HUES48 (cell line): ENCODE measurements around the gene RNF17.

ENCODE experiments used
- H3K27ac ChIP-seq: one replicate; pipeline ENCODE4 v1.7.0; 2013; ENCODE audit warnings: low read depth, low read length, inconsistent platforms
- H3K27me3 ChIP-seq: 2 replicates; pipeline ENCODE4 v1.6.1; 2013; ENCODE audit warnings: mild to moderate bottlenecking, low read length; ENCODE audit not compliant: control insufficient read depth, insufficient read depth
- H3K36me3 ChIP-seq: 2 replicates; pipeline ENCODE4 v1.6.1; 2013; ENCODE audit warnings: low read length; ENCODE audit not compliant: control insufficient read depth, insufficient read depth
- H3K4me1 ChIP-seq: 2 replicates; pipeline ENCODE4 v1.6.1; 2013; ENCODE audit warnings: mild to moderate bottlenecking, low read length; ENCODE audit not compliant: control insufficient read depth, insufficient read depth
- H3K4me3 ChIP-seq: 2 replicates; pipeline ENCODE4 v1.5.1; 2013; ENCODE audit warnings: mild to moderate bottlenecking, low read depth, low read length
- H3K9ac ChIP-seq: 2 replicates; pipeline ENCODE4 v1.6.1; 2013; ENCODE audit warnings: mild to moderate bottlenecking, low read depth, low read length, moderate library complexity
- H3K9me3 ChIP-seq: 2 replicates; pipeline ENCODE4 v1.6.1; 2013; ENCODE audit warnings: low read length; ENCODE audit not compliant: control insufficient read depth, insufficient read depth

RNF17 gene

GRCh38 chr13:24744247-24744646, 19.7 kb upstream of the RNF17 start:
- Histone ChIP-seq H3K27me3 (peaks cover 68% of the 10 kb centered on the region), H3K27ac (no peak overlapping the region), H3K4me3 (no peak overlapping the region), H3K4me1 (peaks cover 18% of the 10 kb centered on the region), H3K36me3 (no peaks in the 10 kb centered on the region), H3K9ac (no peak overlapping the region), H3K9me3 (no peaks in the 10 kb centered on the region)

- H3K9me3 ChIP-seq, result no peaks in the 10 kb centered on the region
- H3K4me3 ChIP-seq, result peak overlapping the region; percentile 56
- H3K36me3 ChIP-seq, result no peaks in the 10 kb centered on the region
- peaks cover 80% of the 10 kb centered on the region for H3K27me3 ChIP-seq
- H3K9ac ChIP-seq, result no peak overlapping the region
- H3K27ac ChIP-seq, result no peak overlapping the region
- H3K4me1 ChIP-seq, result peaks cover 18% of the 10 kb centered on the region
Measured at GRCh38 chr13:24745516-24745860, 18.5 kb upstream of the RNF17 start.

DNA sequence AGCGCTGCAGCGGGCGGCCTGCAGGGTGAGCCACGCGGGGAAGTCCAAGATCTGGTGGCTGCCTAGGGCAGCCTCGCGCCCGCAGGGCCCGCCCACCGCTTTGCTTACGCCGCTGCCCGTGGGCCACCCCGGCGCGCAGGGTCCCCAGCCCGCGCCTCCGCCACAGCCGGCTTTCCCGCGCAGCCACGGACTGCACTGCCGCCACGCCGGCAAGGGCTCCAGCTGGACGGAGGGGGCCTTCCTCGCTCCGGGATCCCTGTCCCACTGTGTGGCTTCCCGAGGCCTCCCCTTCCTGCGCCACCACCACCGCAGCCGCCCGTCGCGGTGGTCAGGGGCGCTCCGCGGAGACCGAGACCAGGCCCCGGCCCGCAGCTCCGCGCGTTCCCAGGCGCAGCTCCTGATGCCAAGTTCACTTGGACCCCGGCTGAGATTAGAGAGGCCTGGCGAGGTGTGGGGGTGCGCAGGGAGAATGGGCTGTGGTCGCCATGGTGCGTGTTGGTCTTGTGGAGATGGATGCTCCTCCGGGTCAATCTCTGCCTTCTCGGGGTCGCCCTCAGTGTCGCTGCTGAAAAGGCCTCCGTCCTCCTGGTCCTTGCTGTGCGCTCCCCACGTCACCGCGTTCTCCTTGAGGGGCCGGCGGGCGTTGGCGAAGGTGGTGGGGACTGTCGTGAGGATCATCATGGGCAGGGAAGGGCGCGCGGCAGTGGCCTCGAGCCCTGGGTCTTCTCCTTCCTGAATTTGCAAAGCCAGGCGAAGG, 17.9 kb upstream of the RNF17 start:
- no peak overlapping the region for H3K27ac ChIP-seq
- no peaks in the 10 kb centered on the region for H3K9me3 ChIP-seq
- peaks cover 18% of the 10 kb centered on the region for H3K4me1 ChIP-seq
- no peaks in the 10 kb centered on the region for H3K36me3 ChIP-seq
- peaks cover 86% of the 10 kb centered on the region for H3K27me3 ChIP-seq
- H3K4me3 ChIP-seq, result peak overlapping the region; percentile 56
- H3K9ac ChIP-seq, result no peak overlapping the region

GRCh38 chr13:24746618-24747247, 17.2 kb upstream of the RNF17 start:
- H3K4me3 ChIP-seq, result peak overlapping the region; percentile 56
- no peaks in the 10 kb centered on the region for H3K9me3 ChIP-seq
- peaks cover 86% of the 10 kb centered on the region for H3K27me3 ChIP-seq

GRCh38 chr13:24747248-24748060, 16.5 kb upstream of the RNF17 start:
- Histone ChIP-seq H3K4me1 (peaks cover 18% of the 10 kb centered on the region), H3K9me3 (no peaks in the 10 kb centered on the region), H3K36me3 (no peaks in the 10 kb centered on the region), H3K4me3 (peak overlapping the region; percentile 56), H3K27me3 (peaks cover 86% of the 10 kb centered on the region), H3K27ac (no peak overlapping the region), H3K9ac (no peak overlapping the region)

More at GRCh38 chr13:24746618-24747247, 17.2 kb upstream of the RNF17 start:
- no peak overlapping the region for H3K27ac ChIP-seq
- peaks cover 18% of the 10 kb centered on the region for H3K4me1 ChIP-seq
- no peaks in the 10 kb centered on the region for H3K36me3 ChIP-seq
- no peak overlapping the region for H3K9ac ChIP-seq

DNA sequence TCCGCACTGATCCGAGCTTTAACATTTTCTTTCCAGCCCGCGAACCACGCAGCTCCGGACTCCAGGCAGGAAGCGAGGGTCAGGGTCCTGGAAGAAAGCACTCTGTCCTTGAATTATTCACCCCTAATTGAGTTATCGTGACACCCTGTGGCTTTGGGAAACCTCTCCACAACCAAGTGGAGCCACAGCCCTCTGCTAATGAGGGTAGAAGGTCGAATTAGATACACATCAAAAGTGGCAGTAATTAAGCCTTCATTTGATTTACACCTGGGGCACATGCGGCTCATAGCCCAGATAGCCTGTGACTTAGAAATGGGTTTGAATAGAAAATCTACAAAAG, 15.9 kb upstream of the RNF17 start:
- Histone ChIP-seq H3K36me3 (no peaks in the 10 kb centered on the region), H3K4me1 (peaks cover 18% of the 10 kb centered on the region), H3K4me3 (peak overlapping the region; percentile 56), H3K27ac (no peak overlapping the region), H3K9ac (no peak overlapping the region), H3K9me3 (no peaks in the 10 kb centered on the region), H3K27me3 (peaks cover 80% of the 10 kb centered on the region)

GRCh38 chr13:24759197-24759596, 4.8 kb upstream of the RNF17 start:
- Histone ChIP-seq H3K4me1 (peaks cover 7% of the 10 kb centered on the region; the same call in 1 of the 2 replicates), H3K4me3 (no peak overlapping the region), H3K9me3 (no peaks in the 10 kb centered on the region), H3K27me3 (no peaks in the 10 kb centered on the region), H3K27ac (no peak overlapping the region), H3K9ac (no peak overlapping the region), H3K36me3 (no peaks in the 10 kb centered on the region)

GRCh38 chr13:24764276-24764630, 284 bp downstream of the RNF17 start:
- Histone ChIP-seq H3K27me3 (no peaks in the 10 kb centered on the region), H3K36me3 (no peaks in the 10 kb centered on the region), H3K9ac (no peak overlapping the region), H3K4me3 (no peak overlapping the region), H3K4me1 (peaks cover 7% of the 10 kb centered on the region; the same call in 1 of the 2 replicates), H3K9me3 (no peaks in the 10 kb centered on the region), H3K27ac (no peak overlapping the region)

GRCh38 chr13:24777171-24777570, 13.2 kb downstream of the RNF17 start:
- Histone ChIP-seq H3K4me1 (no peaks in the 10 kb centered on the region), H3K9me3 (no peaks in the 10 kb centered on the region), H3K27me3 (no peaks in the 10 kb centered on the region), H3K36me3 (no peaks in the 10 kb centered on the region), H3K27ac (no peak overlapping the region), H3K9ac (no peak overlapping the region), H3K4me3 (no peak overlapping the region)

DNA sequence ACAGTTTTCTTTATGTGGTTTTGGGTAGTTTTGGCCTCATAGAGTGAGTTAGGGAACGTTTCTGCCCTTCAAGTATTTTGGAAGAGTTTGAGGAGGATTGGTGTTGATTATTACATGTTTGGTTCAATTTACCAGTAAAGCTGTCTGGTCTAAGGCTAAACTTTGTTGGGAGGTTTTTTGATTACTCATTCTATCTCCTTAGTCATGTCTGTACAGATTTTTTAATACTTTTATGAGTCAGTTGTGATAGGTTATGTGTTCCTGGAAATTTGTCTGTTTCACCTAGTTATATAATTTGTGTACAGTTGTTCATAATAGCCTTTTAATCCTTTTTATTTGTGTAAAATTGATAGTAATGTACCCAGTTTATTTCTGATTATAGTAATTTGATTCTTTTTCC, 20.4 kb downstream of the RNF17 start:
- no peaks in the 10 kb centered on the region for H3K4me1 ChIP-seq
- no peaks in the 10 kb centered on the region for H3K36me3 ChIP-seq
- no peak overlapping the region for H3K27ac ChIP-seq
- H3K9ac ChIP-seq, result no peak overlapping the region
- H3K4me3 ChIP-seq, result no peak overlapping the region
- no peaks in the 10 kb centered on the region for H3K9me3 ChIP-seq
- no peaks in the 10 kb centered on the region for H3K27me3 ChIP-seq

DNA sequence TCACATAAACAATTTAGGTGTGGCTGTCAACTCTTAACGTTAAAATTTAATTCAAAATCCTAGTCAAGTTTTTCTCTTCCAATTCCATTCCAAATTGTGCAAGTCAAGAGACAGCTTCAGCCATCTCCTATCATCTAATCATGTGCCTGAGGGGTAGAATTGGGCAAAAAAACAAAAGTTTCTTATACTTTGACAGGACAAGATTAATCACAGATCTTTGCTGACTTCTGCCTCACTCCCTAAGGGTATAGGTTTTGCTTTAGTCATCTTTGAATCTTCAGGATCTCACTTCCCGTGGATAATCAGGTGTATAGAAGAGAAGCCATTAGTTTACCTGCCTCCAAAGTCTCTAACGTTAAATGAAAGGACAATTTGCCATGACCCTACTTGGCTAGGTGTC, 24.6 kb downstream of the RNF17 start:
- no peak overlapping the region for H3K27ac ChIP-seq
- no peaks in the 10 kb centered on the region for H3K27me3 ChIP-seq
- H3K4me3 ChIP-seq, result no peak overlapping the region
- H3K36me3 ChIP-seq, result no peaks in the 10 kb centered on the region
- no peaks in the 10 kb centered on the region for H3K4me1 ChIP-seq
- no peaks in the 10 kb centered on the region for H3K9me3 ChIP-seq
- no peak overlapping the region for H3K9ac ChIP-seq
